ENCODE data around the gene ZNF385A.

- TF ChIP-seq, protein P1, sequence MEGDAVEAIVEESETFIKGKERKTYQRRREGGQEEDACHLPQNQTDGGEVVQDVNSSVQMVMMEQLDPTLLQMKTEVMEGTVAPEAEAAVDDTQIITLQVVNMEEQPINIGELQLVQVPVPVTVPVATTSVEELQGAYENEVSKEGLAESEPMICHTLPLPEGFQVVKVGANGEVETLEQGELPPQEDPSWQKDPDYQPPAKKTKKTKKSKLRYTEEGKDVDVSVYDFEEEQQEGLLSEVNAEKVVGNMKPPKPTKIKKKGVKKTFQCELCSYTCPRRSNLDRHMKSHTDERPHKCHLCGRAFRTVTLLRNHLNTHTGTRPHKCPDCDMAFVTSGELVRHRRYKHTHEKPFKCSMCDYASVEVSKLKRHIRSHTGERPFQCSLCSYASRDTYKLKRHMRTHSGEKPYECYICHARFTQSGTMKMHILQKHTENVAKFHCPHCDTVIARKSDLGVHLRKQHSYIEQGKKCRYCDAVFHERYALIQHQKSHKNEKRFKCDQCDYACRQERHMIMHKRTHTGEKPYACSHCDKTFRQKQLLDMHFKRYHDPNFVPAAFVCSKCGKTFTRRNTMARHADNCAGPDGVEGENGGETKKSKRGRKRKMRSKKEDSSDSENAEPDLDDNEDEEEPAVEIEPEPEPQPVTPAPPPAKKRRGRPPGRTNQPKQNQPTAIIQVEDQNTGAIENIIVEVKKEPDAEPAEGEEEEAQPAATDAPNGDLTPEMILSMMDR (conservative IDR thresholded peaks at IDR 0.05; ENCODE audit: low read depth, low read length) = no peak
- no peak for TF ChIP-seq EZH2 (IDR thresholded peaks at IDR 0.05; ENCODE audit: borderline replicate concordance, low read depth, low read length, poor library complexity, severe bottlenecking)
Observed at GRCh38 chr12:54411391-54412241, 27.1 kb upstream of the ZNF385A start.

Data from A673 (cell line).